ENCODE measurements around the gene TCP1.

Gene TCP1

GRCh38 chr6:159777240-159777904 lies 12.0 kb downstream of the TCP1 start:
- no peak for TF ChIP-seq CTCF (IDR thresholded peaks at IDR 0.05; ENCODE audit: extremely low read depth, insufficient read depth, missing control alignments)
- DNase-seq (ENCODE audit: low spot score): no peak
- in situ Hi-C loops (cut with MboI; ENCODE audit: low pct_unique_long_range_greater_than_20kb, low sequenced_read_pairs, unreplicated experiment): no loop called here

- in situ Hi-C loops (cut with MboI; ENCODE audit: low pct_unique_long_range_greater_than_20kb, low sequenced_read_pairs, unreplicated experiment): no loop called here
- TF ChIP-seq CTCF (IDR thresholded peaks at IDR 0.05; ENCODE audit: extremely low read depth, insufficient read depth, missing control alignments): no peak
- DNase-seq (ENCODE audit: low spot score): no peak
Observed at GRCh38 chr6:159772196-159772595, 17.2 kb downstream of the TCP1 start.

GRCh38 chr6:159769470-159769869 lies 19.9 kb downstream of the TCP1 start:
- in situ Hi-C loops (cut with MboI; ENCODE audit: low pct_unique_long_range_greater_than_20kb, low sequenced_read_pairs, unreplicated experiment): no loop called here
- no peak for TF ChIP-seq CTCF (IDR thresholded peaks at IDR 0.05; ENCODE audit: extremely low read depth, insufficient read depth, missing control alignments)
- DNase-seq (ENCODE audit: low spot score): no peak

- TF ChIP-seq CTCF (IDR thresholded peaks at IDR 0.05; ENCODE audit: extremely low read depth, insufficient read depth, missing control alignments): no peak
- no peak for DNase-seq (ENCODE audit: low spot score)
- in situ Hi-C loops (cut with MboI; ENCODE audit: low pct_unique_long_range_greater_than_20kb, low sequenced_read_pairs, unreplicated experiment): no loop called here
Observed at GRCh38 chr6:159766906-159767305, 22.5 kb downstream of the TCP1 start.

- peak; percentile 30 for DNase-seq (ENCODE audit: low spot score)
- no peak for TF ChIP-seq CTCF (IDR thresholded peaks at IDR 0.05; ENCODE audit: extremely low read depth, insufficient read depth, missing control alignments)
- in situ Hi-C loops (cut with MboI; ENCODE audit: low pct_unique_long_range_greater_than_20kb, low sequenced_read_pairs, unreplicated experiment): no loop called here
Observed at GRCh38 chr6:159762681-159763293, 26.6 kb downstream of the TCP1 start.

- in situ Hi-C loops (cut with MboI; ENCODE audit: low pct_unique_long_range_greater_than_20kb, low sequenced_read_pairs, unreplicated experiment): no loop called here
- TF ChIP-seq CTCF (IDR thresholded peaks at IDR 0.05; ENCODE audit: extremely low read depth, insufficient read depth, missing control alignments): no peak
- peak; percentile 98 for DNase-seq (ENCODE audit: low spot score)
Observed at GRCh38 chr6:159761873-159762680, 27.3 kb downstream of the TCP1 start, which contains the start of gene ACAT2. TSS of gene ACAT2 (plus strand) at chr6:159762045. CDS start at chr6:159762088, 43 bp downstream.

Measured in GM13977 (cell line).